ENCODE data around the gene IGF2R.

Gene IGF2R

GRCh38 chr6:160160450-160160849, 191.6 kb downstream of the IGF2R start:
- DNase-seq: no peak
